HepG2 (cell line): Measurements from ENCODE around the gene CAPZA2. TPM values are rescaled to one million over a fixed set of nuclear protein-coding genes. Genes with fewer than 3 reads are reported as not detected.

Experiments used
- ATAC-seq: fragments of 200-7000 bp; cut with Tn5 transposase; 3 replicates; pipeline ENCODE4 v1.9.1; 2020; ENCODE audit warnings: mild to moderate bottlenecking, moderate library complexity
- BruUV-seq: library from RNA; stranded (reverse); fragments of 400-500 nt; replicated peaks from 2 replicates; lab custom pipeline; 2021; lab: Mats Ljungman, UMichigan
- CTCF ChIA-PET: fragments of 300-600 bp; formaldehyde crosslinking; extraction: SDS; loops from one replicate; lab custom pipeline; 2021; ENCODE audit warnings: low total read pairs, inconsistent platforms, low intra/inter-chr PET ratio; lab: Yijun Ruan, JAX
- POLR2A ChIA-PET: fragments of 350-600 bp; sonication (Branson Sonifier 250); formaldehyde crosslinking; loops from one replicate; lab custom pipeline; 2020; ENCODE audit warnings: antibody characterized with exemption, inconsistent platforms; lab: Yijun Ruan, JAX
- DNase-seq: peaks from one replicate; pipeline ENCODE4 v3.0.0-alpha.2; 2015; ENCODE audit warnings: low spot score
- FAIRE-seq: peaks from 3 replicates; lab custom pipeline; 2011; peaks lifted over from hg19 to GRCh38; lab: Jason Lieb, UNC
- H2AFZ ChIP-seq: one replicate; pipeline ENCODE4 v1.6.1; 2011; ENCODE audit warnings: low read length, inconsistent platforms
- H3K27ac ChIP-seq: fragments of 300-600 bp; 3 replicates; pipeline ENCODE4 v1.8.0; 2011; ENCODE audit warnings: mixed run types, mild to moderate bottlenecking, mixed read lengths, low read length, inconsistent platforms; ENCODE audit not compliant: insufficient read depth; ENCODE audit errors: extremely low read length
- H3K27me3 ChIP-seq, 2 experiments: fragments of 200-600 bp in 1 of 2; 2 replicates in 1 of 2; 3 replicates in 1 of 2; pipeline versions ENCODE4 v1.6.0 to v1.8.0; 2011; ENCODE audit warnings: low read length in 2 of 2, mild to moderate bottlenecking in 2 of 2, moderate library complexity in 2 of 2, inconsistent platforms in 1 of 2; ENCODE audit not compliant: insufficient read depth in 2 of 2, control insufficient read depth in 1 of 2
- H3K36me3 ChIP-seq, 2 experiments: fragments of 200-600 bp in 1 of 2; replicated peaks in 1 of 2; 2 replicates in 1 of 2; 3 replicates in 1 of 2; pipeline versions ENCODE4 v1.5.1 to v1.8.0; 2011; ENCODE audit warnings: low read length in 2 of 2, inconsistent platforms in 1 of 2; ENCODE audit not compliant: insufficient read depth in 2 of 2, control insufficient read depth in 1 of 2
- H3K4me1 ChIP-seq: 2 replicates; pipeline ENCODE4 v1.5.1; 2012; ENCODE audit warnings: low read length, inconsistent platforms; ENCODE audit not compliant: insufficient read depth
- H3K4me2 ChIP-seq: 2 replicates; pipeline ENCODE4 v1.6.0; 2011; ENCODE audit warnings: low read depth, low read length, inconsistent platforms
- H3K4me3 ChIP-seq, 3 experiments: fragments of 200-600 bp in 1 of 3; sonication (generic), shearing (Covaris generic) in 1 of 3; replicated peaks in 1 of 3; 2 replicates each; pipeline ENCODE4 v1.5.1; 2011 to 2016; ENCODE audit warnings: low read length in 3 of 3, inconsistent platforms in 2 of 3, low read depth in 2 of 3, mild to moderate bottlenecking in 2 of 3, control low read depth in 1 of 3, mixed read lengths in 1 of 3; ENCODE audit not compliant: insufficient read depth in 1 of 3
- H3K79me2 ChIP-seq: one replicate; pipeline ENCODE4 v1.6.1; 2011; ENCODE audit warnings: low read length, inconsistent platforms; ENCODE audit not compliant: insufficient read depth
- H3K9ac ChIP-seq: 2 replicates; pipeline ENCODE4 v1.6.0; 2011; ENCODE audit warnings: mild to moderate bottlenecking, low read depth, low read length, inconsistent platforms; ENCODE audit not compliant: insufficient read depth
- H3K9me3 ChIP-seq: 2 replicates; pipeline ENCODE4 v1.5.1; 2012; ENCODE audit warnings: mild to moderate bottlenecking, low read length
- H4K20me1 ChIP-seq: 2 replicates; pipeline ENCODE4 v1.6.0; 2011; ENCODE audit warnings: inconsistent platforms, mild to moderate bottlenecking, low read length, moderate library complexity; ENCODE audit not compliant: insufficient read depth
- GPBP1L1 ChIP-seq: sonication (generic); formaldehyde crosslinking; IDR thresholded peaks from 2 replicates; pipeline ENCODE4 v1.5.0; 2020; ENCODE audit warnings: mild to moderate bottlenecking, missing genetic modification reagents
- MED8 ChIP-seq: sonication (generic); formaldehyde crosslinking; IDR thresholded peaks from 2 replicates; pipeline ENCODE4 v1.8.1; 2023; ENCODE audit warnings: mild to moderate bottlenecking, missing genetic modification reagents; ENCODE audit not compliant: insufficient replicate concordance
- ZNF225 ChIP-seq: sonication (generic); formaldehyde crosslinking; IDR thresholded peaks from 2 replicates; pipeline ENCODE4 v1.4.0; 2020; ENCODE audit warnings: mild to moderate bottlenecking, missing genetic modification reagents
- ZNF253 ChIP-seq: sonication (generic); formaldehyde crosslinking; IDR thresholded peaks from 2 replicates; pipeline ENCODE4 v1.8.0; 2022; ENCODE audit warnings: mild to moderate bottlenecking, missing genetic modification reagents, borderline replicate concordance
- ZNF788 ChIP-seq: sonication (generic); formaldehyde crosslinking; IDR thresholded peaks from 2 replicates; pipeline ENCODE4 v1.5.0; 2020; ENCODE audit warnings: mild to moderate bottlenecking, missing genetic modification reagents, borderline replicate concordance
- WGBS: methylation state at CpG from one replicate; pipeline ENCODE4 v1.1.6; 2017; ENCODE audit warnings: low lambda C conversion rate; 5-methylcytosine and 5-hydroxymethylcytosine counted together
- in situ Hi-C: cut with HindIII; loops from 2 replicates; pipeline ENCODE4 v1.10.0; 2017; ENCODE audit warnings: low pct_unique_long_range_greater_than_20kb; ENCODE audit not compliant: extremely low pct_ligation_motif_present
- intact Hi-C: fragments of 100-400 bp; cut with micrococcal nuclease; formaldehyde crosslinking; loops from one replicate; pipeline ENCODE4 v1.10.0; 2022; ENCODE audit not compliant: unreplicated experiment
- polyA plus RNA-seq, 8 experiments: library from polyadenylated mRNA; depleted of rRNA in 3 of 8; stranded (reverse) in 7 of 8; unstranded in 1 of 8; fragments of >200 nt; fragmentation: Illumina TruSeq in 4 of 8; extraction: Trizol in 4 of 8; gene quantifications; 2 replicates each; pipeline versions ENCODE4 v1.2.1 to v1.2.3, GENCODE V29; 2011 to 2016; ENCODE audit warnings: low read depth in 4 of 8, missing spikeins in 1 of 8, mixed read lengths in 1 of 8; ENCODE audit not compliant: insufficient read depth in 1 of 8
- total RNA-seq, 5 experiments: library from RNA; depleted of rRNA; stranded (reverse); fragments of >200 nt; fragmentation: Illumina TruSeq; extraction: Trizol; gene quantifications; 2 replicates each; pipeline ENCODE4 v1.2.3, GENCODE V29; 2016; ENCODE audit warnings: low read depth in 1 of 5
- TF ChIP-seq, protein P1 (sequence below): sonication (generic); formaldehyde crosslinking; IDR thresholded peaks from 2 replicates; pipeline ENCODE4 v1.9.0; 2021; ENCODE audit warnings: missing genetic modification reagents, borderline replicate concordance
- TF ChIP-seq, protein P2 (sequence below): IDR thresholded peaks from 2 replicates; pipeline ENCODE4 v1.6.1; 2012; ENCODE audit warnings: low read length, improper control_type of control experiment
- TF ChIP-seq, protein P3 (sequence below): sonication (generic); formaldehyde crosslinking; IDR thresholded peaks from 2 replicates; pipeline ENCODE4 v1.5.0; 2020; ENCODE audit warnings: missing genetic modification reagents

The CAPZA2 gene
- total and polyA plus RNA-seq, 2 of the 13 experiments (the other 11 are each of a cell fraction or from before 2014, with no cell fraction given), result 38.4 to 199 TPM

- TF ChIP-seq, protein P1, sequence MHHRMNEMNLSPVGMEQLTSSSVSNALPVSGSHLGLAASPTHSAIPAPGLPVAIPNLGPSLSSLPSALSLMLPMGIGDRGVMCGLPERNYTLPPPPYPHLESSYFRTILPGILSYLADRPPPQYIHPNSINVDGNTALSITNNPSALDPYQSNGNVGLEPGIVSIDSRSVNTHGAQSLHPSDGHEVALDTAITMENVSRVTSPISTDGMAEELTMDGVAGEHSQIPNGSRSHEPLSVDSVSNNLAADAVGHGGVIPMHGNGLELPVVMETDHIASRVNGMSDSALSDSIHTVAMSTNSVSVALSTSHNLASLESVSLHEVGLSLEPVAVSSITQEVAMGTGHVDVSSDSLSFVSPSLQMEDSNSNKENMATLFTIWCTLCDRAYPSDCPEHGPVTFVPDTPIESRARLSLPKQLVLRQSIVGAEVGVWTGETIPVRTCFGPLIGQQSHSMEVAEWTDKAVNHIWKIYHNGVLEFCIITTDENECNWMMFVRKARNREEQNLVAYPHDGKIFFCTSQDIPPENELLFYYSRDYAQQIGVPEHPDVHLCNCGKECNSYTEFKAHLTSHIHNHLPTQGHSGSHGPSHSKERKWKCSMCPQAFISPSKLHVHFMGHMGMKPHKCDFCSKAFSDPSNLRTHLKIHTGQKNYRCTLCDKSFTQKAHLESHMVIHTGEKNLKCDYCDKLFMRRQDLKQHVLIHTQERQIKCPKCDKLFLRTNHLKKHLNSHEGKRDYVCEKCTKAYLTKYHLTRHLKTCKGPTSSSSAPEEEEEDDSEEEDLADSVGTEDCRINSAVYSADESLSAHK (CRISPR knock-in tag), result no peak
These were observed 70.2 kb downstream of the CAPZA2 start (continued) for GRCh38 chr7:116932566-116932965.

DNA sequence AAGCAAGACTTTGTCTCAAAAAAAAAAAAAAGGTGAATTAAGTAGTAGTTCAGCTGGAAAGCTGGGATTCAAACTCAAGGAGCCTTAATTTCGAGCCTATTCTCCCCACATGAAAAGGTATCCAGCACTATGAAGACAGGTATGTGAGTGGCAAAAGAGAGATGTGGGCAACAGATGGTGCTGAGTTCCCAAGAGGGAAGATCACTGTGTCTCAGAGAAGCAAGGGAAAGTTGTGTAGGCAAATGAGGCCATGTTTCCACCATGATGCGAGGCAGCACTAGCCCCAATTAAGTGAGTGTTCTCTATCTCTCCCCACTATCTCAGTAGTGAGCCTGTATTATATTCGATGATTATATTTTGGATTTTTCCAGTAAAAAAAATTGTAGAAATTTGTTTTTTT lies 71.1 kb downstream of the CAPZA2 start:
- TF ChIP-seq, protein P2, sequence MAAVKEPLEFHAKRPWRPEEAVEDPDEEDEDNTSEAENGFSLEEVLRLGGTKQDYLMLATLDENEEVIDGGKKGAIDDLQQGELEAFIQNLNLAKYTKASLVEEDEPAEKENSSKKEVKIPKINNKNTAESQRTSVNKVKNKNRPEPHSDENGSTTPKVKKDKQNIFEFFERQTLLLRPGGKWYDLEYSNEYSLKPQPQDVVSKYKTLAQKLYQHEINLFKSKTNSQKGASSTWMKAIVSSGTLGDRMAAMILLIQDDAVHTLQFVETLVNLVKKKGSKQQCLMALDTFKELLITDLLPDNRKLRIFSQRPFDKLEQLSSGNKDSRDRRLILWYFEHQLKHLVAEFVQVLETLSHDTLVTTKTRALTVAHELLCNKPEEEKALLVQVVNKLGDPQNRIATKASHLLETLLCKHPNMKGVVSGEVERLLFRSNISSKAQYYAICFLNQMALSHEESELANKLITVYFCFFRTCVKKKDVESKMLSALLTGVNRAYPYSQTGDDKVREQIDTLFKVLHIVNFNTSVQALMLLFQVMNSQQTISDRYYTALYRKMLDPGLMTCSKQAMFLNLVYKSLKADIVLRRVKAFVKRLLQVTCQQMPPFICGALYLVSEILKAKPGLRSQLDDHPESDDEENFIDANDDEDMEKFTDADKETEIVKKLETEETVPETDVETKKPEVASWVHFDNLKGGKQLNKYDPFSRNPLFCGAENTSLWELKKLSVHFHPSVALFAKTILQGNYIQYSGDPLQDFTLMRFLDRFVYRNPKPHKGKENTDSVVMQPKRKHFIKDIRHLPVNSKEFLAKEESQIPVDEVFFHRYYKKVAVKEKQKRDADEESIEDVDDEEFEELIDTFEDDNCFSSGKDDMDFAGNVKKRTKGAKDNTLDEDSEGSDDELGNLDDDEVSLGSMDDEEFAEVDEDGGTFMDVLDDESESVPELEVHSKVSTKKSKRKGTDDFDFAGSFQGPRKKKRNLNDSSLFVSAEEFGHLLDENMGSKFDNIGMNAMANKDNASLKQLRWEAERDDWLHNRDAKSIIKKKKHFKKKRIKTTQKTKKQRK, result no peak
- TF ChIP-seq ZNF253 (CRISPR knock-in tag), result no peak
- TF ChIP-seq MED8 (CRISPR knock-in tag), result no peak
- TF ChIP-seq, protein P3, sequence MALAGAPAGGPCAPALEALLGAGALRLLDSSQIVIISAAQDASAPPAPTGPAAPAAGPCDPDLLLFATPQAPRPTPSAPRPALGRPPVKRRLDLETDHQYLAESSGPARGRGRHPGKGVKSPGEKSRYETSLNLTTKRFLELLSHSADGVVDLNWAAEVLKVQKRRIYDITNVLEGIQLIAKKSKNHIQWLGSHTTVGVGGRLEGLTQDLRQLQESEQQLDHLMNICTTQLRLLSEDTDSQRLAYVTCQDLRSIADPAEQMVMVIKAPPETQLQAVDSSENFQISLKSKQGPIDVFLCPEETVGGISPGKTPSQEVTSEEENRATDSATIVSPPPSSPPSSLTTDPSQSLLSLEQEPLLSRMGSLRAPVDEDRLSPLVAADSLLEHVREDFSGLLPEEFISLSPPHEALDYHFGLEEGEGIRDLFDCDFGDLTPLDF, result no peak
- no peak for TF ChIP-seq ZNF788 (CRISPR knock-in tag)
- TF ChIP-seq GPBP1L1 (CRISPR knock-in tag), result no peak
- no peak for TF ChIP-seq ZNF225 (CRISPR knock-in tag)

More for the DNA sequence above, 71.1 kb downstream of the CAPZA2 start:
- 49% methylated on average over 3 of the region's 3 CpGs for WGBS
- H3K36me3 ChIP-seq, result no peaks in the 10 kb centered on the region
- H4K20me1 ChIP-seq, result no peaks in the 10 kb centered on the region
- H3K27me3 ChIP-seq, result peaks cover 0 to 4% of the 10 kb centered on the region in 2 experiments; a peak in 2 of 5 replicates
- no peaks in the 10 kb centered on the region for H3K9me3 ChIP-seq
- CTCF ChIA-PET, result no interaction called here
- in situ Hi-C loops, result loop anchor here (5.0 kb wide), 1 partner anchor 184 kb away; no protein-coding TSS in a partner anchor
- FAIRE-seq (no peak), ATAC-seq (no peak), DNase-seq (no peak)
- no peak overlapping the region for H3K4me2 ChIP-seq
- intact Hi-C loops, result no loop called here
- no TSS peak for BruUV-seq
- no peak overlapping the region for H2AFZ ChIP-seq
- H3K27ac ChIP-seq, result no peak overlapping the region
- no peaks in the 10 kb centered on the region for H3K79me2 ChIP-seq
- peaks cover 54% of the 10 kb centered on the region for H3K4me1 ChIP-seq
- POLR2A ChIA-PET, result no interaction called here
- no peak overlapping the region for H3K9ac ChIP-seq
- H3K4me3 ChIP-seq, result no peak overlapping the region
